ENCODE results near the gene SYT3. TPM values are rescaled to one million over a fixed set of nuclear protein-coding genes. Genes with fewer than 3 reads are reported as not detected.

Gene SYT3
- polyA plus RNA-seq, 1 donor (not counting 4 experiments of a cell fraction or from before 2014, with no cell fraction given), result not detected

DNA sequence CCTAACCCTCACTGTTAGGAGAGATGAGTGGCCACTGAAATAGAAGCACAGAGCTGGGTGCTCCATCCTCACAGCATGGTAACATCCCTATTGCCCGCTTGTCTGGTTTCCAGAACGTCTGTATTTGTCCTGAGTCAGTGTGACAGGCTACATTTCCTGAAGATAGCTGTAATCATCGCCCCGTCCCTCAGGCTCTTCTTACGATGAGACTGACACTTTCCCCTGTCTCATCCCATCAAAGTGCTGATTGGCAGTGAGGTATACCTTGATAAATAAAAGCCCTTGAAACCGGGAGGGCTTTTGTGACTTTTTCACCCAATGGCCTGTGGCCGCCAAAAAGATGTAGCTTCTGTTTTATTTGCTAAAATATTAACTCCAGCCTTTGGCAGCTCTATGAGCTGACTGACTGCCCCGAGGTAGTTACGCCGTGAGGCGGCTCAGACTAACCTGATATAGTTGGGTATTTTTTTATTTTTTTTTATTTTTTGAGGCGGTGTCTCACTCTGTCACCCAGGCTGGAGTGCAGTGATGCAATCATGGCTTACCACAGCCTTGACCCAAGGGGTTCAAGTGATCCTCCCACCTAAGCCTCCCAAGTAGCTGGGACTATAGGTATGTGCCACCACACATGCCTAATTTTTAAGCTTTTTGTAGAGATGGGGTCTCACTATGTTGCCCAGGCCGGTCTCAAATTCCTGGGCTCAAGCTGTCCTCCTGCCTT lies 65.8 kb downstream of the SYT3 start:
- no peak overlapping the region for H2AFZ ChIP-seq (ENCODE audit: control insufficient read depth, low read length)
- H3K9me1 ChIP-seq (ENCODE audit: control insufficient read depth, extremely low read depth, insufficient read depth, low read length), result no peaks in the 10 kb centered on the region
- H4K20me1 ChIP-seq (ENCODE audit: control insufficient read depth, extremely low read depth, insufficient read depth, low read length), result no peaks in the 10 kb centered on the region
- no peak overlapping the region for H3K4me2 ChIP-seq (ENCODE audit: control insufficient read depth, extremely low read depth, insufficient read depth, low read depth, low read length)
- dilution Hi-C loops (cut with MboI; ENCODE audit: extremely low pct_ligation_motif_present, low sequenced_read_pairs), result no loop called here
- no peaks in the 10 kb centered on the region for H3K36me3 ChIP-seq (ENCODE audit: control insufficient read depth in 2 of 2, extremely low read depth in 1 of 2, insufficient read depth in 2 of 2, low read length in 2 of 2)
- no peak overlapping the region for H3K27ac ChIP-seq (ENCODE audit: control insufficient read depth, insufficient read depth, low read length)
- H3K4me1 ChIP-seq (ENCODE audit: control insufficient read depth, extremely low read depth, insufficient read depth, low read length), result no peaks in the 10 kb centered on the region
- FAIRE-seq (no peak), DNase-seq (ENCODE audit: low read depth, low spot score) (no peak)
- no peak overlapping the region for H3K9ac ChIP-seq (ENCODE audit: control insufficient read depth, extremely low read depth, insufficient read depth, low read length)
- no peak for TF ChIP-seq EZH2 (IDR thresholded peaks at IDR 0.05; ENCODE audit: low read length)
- TF ChIP-seq, protein P1, sequence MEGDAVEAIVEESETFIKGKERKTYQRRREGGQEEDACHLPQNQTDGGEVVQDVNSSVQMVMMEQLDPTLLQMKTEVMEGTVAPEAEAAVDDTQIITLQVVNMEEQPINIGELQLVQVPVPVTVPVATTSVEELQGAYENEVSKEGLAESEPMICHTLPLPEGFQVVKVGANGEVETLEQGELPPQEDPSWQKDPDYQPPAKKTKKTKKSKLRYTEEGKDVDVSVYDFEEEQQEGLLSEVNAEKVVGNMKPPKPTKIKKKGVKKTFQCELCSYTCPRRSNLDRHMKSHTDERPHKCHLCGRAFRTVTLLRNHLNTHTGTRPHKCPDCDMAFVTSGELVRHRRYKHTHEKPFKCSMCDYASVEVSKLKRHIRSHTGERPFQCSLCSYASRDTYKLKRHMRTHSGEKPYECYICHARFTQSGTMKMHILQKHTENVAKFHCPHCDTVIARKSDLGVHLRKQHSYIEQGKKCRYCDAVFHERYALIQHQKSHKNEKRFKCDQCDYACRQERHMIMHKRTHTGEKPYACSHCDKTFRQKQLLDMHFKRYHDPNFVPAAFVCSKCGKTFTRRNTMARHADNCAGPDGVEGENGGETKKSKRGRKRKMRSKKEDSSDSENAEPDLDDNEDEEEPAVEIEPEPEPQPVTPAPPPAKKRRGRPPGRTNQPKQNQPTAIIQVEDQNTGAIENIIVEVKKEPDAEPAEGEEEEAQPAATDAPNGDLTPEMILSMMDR (optimal IDR thresholded peaks at IDR 0.05 in 1 of 3, IDR thresholded peaks at IDR 0.05 in 1 of 3, conservative IDR thresholded peaks at IDR 0.05 in 1 of 3; ENCODE audit: extremely low read depth in 1 of 3, insufficient read depth in 2 of 3, low read length in 3 of 3), result no peak
- no peaks in the 10 kb centered on the region for H3K9me3 ChIP-seq (ENCODE audit: control insufficient read depth, low read depth, low read length)
- H3K27me3 ChIP-seq (ENCODE audit: control insufficient read depth, extremely low read depth, insufficient read depth, low read length), result peaks cover 12% of the 10 kb centered on the region
- no peak overlapping the region for H3K4me3 ChIP-seq (ENCODE audit: control insufficient read depth in 2 of 3, extremely low read depth in 1 of 3, insufficient read depth in 2 of 3, low read depth in 1 of 3, low read length in 3 of 3)
- no peaks in the 10 kb centered on the region for H3K79me2 ChIP-seq (ENCODE audit: control insufficient read depth, insufficient read depth, low read length)

Other genes with a start within 250 kb of the SYT3 start
- gene SPIB, start 220.9 kb downstream of the SYT3 start, polyA plus RNA-seq, result 0.10 TPM in 1 of 3 replicates, not detected in the others
- gene MYBPC2, start 207.0 kb downstream of the SYT3 start, polyA plus RNA-seq, result 0.01 TPM in 1 of 3 replicates, not detected in the others
- 26.7 to 36.9 TPM (median 32.3 TPM) in 3 replicates for gene EMC10, start 163.4 kb downstream of the SYT3 start, polyA plus RNA-seq
- gene GARIN5A, start 163.0 kb downstream of the SYT3 start, polyA plus RNA-seq, result 0.37 to 0.83 TPM (median 0.64 TPM) in 3 replicates
- 18.7 to 48.7 TPM (median 21.0 TPM) in 3 replicates for gene JOSD2, start 128.7 kb downstream of the SYT3 start, polyA plus RNA-seq
- gene ASPDH, start 126.0 kb downstream of the SYT3 start, polyA plus RNA-seq, result not detected in 3 replicates
- gene LRRC4B, start 71.4 kb downstream of the SYT3 start, polyA plus RNA-seq, result not detected in 3 replicates
- not detected in 3 replicates for gene C19orf81, start 9.6 kb upstream of the SYT3 start, polyA plus RNA-seq
- gene SHANK1, start 79.9 kb upstream of the SYT3 start, polyA plus RNA-seq, result 0.10 to 0.82 TPM (median 0.51 TPM) in 3 replicates
- 0.56 to 1.2 TPM (median 0.67 TPM) in 3 replicates for gene CLEC11A, start 83.5 kb upstream of the SYT3 start, polyA plus RNA-seq
- not detected in 3 replicates for gene GPR32, start 130.6 kb upstream of the SYT3 start, polyA plus RNA-seq
- not detected in 3 replicates for gene ACP4, start 150.5 kb upstream of the SYT3 start, polyA plus RNA-seq
- gene KLK1, start 183.9 kb upstream of the SYT3 start, polyA plus RNA-seq, result 0.10 to 0.39 TPM (median 0.31 TPM) in 3 replicates
- not detected in 3 replicates for gene KLK15, start 193.7 kb upstream of the SYT3 start, polyA plus RNA-seq
- not detected in 3 replicates for gene KLK3, start 215.0 kb upstream of the SYT3 start, polyA plus RNA-seq
- gene KLK2, start 233.6 kb upstream of the SYT3 start, polyA plus RNA-seq, result 0.07 to 0.14 TPM in 2 of 3 replicates, not detected in the other